IgD-negative memory B cell (primary cell): ENCODE data around the gene SLC25A17. TPM values are rescaled to one million over a fixed set of nuclear protein-coding genes. Genes with fewer than 3 reads are reported as not detected.
"Not testable (repeated sequence)": the region's sequence is repeated elsewhere in the genome, so short reads cannot be mapped to it uniquely, and the experiment has no call there.

Source experiments
- H3K27ac Mint-ChIP-seq, 3 donors: one replicate each; pipeline ENCODE4 v1.8.0; 2020 to 2022; ENCODE audit warnings: mild to moderate bottlenecking in 3 of 3, mixed read lengths in 3 of 3, moderate library complexity in 1 of 3
- H3K27me3 Mint-ChIP-seq: one replicate; pipeline ENCODE4 v1.8.0; 2021; ENCODE audit warnings: mixed read lengths
- H3K36me3 Mint-ChIP-seq: one replicate; pipeline ENCODE4 v1.8.0; 2020; ENCODE audit warnings: mild to moderate bottlenecking, mixed read lengths
- H3K4me1 Mint-ChIP-seq, 3 donors: one replicate each; pipeline ENCODE4 v1.8.0; 2020 to 2022; ENCODE audit warnings: mixed read lengths in 3 of 3, mild to moderate bottlenecking in 1 of 3
- H3K4me3 Mint-ChIP-seq, 4 donors: one replicate each; pipeline ENCODE4 v1.8.0; 2020 to 2022; ENCODE audit warnings: mild to moderate bottlenecking in 4 of 4, mixed read lengths in 4 of 4, moderate library complexity in 3 of 4
- H3K9me3 Mint-ChIP-seq, 3 donors: one replicate each; pipeline ENCODE4 v1.8.0; 2020 to 2021; ENCODE audit warnings: mixed read lengths in 3 of 3, mild to moderate bottlenecking in 1 of 3
- polyA plus RNA-seq: library from polyadenylated mRNA; unstranded; fragments of 300-500 nt; fragmentation: Illumina TruSeq; gene quantifications from one replicate; pipeline ENCODE4 v1.2.3, GENCODE V29; 2021

The SLC25A17 gene
- polyA plus RNA-seq, 1 donor from 2014 or later: 19.1 TPM

- no peak overlapping the region for H3K27ac Mint-ChIP-seq
- H3K9me3 Mint-ChIP-seq: no peaks in the 10 kb centered on the region
- peaks cover 0 to 6% (median 6%) of the 10 kb centered on the region in 3 donors for H3K4me1 Mint-ChIP-seq
- H3K36me3 Mint-ChIP-seq: peaks cover 4% of the 10 kb centered on the region
- no peak overlapping the region for H3K4me3 Mint-ChIP-seq
- H3K27me3 Mint-ChIP-seq: no peaks in the 10 kb centered on the region
These were observed 20.1 kb downstream of the SLC25A17 start for GRCh38 chr22:40799008-40799407.

DNA sequence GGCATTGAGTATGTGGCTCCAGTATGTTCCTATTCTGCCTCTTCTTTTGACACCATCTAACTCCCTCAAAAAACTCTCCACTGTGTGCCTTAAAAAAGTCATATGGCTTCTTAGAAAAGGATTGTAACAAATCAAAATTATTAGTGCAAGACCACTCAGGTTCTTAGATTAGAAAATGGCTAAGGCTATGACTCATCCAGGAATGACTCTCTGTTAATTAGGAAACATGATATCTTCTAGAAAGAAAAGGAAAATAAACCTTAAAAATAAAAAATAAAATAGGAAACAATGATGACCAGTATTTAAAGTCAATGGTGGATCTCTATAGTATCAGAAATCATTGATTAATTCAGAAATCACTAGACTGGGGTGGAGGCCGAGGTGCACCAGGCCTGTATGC lies 21.7 kb downstream of the SLC25A17 start:
- Mint-ChIP-seq H3K27me3 (no peaks in the 10 kb centered on the region), H3K4me3 (no peak overlapping the region), H3K27ac (no peak overlapping the region), H3K9me3 (no peaks in the 10 kb centered on the region), H3K4me1 (peaks cover 0 to 6% (median 4%) of the 10 kb centered on the region in 3 donors), H3K36me3 (peaks cover 9% of the 10 kb centered on the region)

DNA sequence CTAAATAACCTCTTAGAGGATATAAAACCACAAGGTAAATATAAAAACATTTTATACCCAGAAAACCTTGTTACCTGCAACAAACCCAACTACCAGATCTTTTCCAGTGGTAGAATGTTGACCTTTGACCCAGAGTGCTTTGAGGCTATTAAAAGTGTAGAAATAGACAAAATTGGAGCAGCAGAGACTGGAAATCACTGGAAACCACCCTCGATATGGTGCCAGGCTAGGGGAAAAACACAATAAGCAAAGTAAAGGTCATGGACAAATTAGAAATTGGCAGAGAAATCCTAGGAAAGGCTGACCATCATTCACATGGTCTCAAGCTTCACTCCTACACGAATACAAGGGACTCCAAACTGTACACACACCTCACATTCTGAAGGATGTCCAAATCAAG lies 26.7 kb downstream of the SLC25A17 start:
- Mint-ChIP-seq H3K9me3 (no peaks in the 10 kb centered on the region), H3K27ac (peak overlapping the region in 1 of 3 donors; percentile 47), H3K27me3 (no peaks in the 10 kb centered on the region), H3K4me1 (peaks cover 13 to 15% (median 14%) of the 10 kb centered on the region in 3 donors), H3K4me3 (no peak overlapping the region), H3K36me3 (peaks cover 26% of the 10 kb centered on the region)

DNA sequence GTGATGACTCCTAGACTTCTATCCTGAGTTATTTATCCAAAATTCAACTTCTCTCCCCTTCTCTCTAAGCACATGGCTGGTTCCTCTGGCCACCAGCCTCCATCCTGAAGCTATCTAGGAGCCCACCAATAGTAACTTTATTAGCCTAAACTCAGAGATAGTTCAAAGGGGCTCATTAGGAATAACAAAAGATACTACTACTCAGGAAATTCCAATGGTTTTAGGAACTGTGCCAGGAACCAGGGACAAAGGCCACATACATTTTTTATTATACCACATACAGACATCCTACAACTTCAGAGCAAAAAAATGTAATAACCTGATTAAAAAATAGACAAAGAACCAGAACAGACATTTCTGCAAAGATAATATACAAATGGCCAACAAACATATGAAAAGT lies 27.9 kb downstream of the SLC25A17 start:
- peaks cover 13 to 15% (median 14%) of the 10 kb centered on the region in 3 donors for H3K4me1 Mint-ChIP-seq
- peak overlapping the region in 1 of 3 donors; percentile 39 for H3K27ac Mint-ChIP-seq
- H3K4me3 Mint-ChIP-seq: no peak overlapping the region
- no peaks in the 10 kb centered on the region for H3K27me3 Mint-ChIP-seq
- peaks cover 25% of the 10 kb centered on the region for H3K36me3 Mint-ChIP-seq
- H3K9me3 Mint-ChIP-seq: no peaks in the 10 kb centered on the region

DNA sequence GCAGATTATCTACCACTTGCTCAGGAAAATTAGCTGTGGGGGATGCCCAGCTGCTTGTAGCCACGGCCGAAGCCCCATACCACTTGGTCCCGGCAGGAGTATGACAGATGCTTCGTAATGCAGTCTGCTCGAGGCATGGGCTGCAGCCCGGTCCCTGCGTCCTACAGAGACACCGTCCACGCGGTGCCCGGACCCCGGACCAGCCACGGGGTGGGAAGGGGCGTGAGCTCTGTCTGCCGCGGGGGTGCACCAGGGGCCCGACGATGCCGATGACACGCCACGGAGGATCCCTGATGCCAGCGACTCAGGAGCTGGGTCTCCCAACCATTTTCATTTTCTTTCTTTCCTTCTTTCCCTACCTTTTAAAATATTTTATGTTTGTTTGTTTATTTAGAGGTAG lies 30.0 kb downstream of the SLC25A17 start:
- Mint-ChIP-seq H3K4me3 (no peak overlapping the region), H3K27ac (no peak overlapping the region), H3K27me3 (no peaks in the 10 kb centered on the region), H3K4me1 (peaks cover 13 to 15% (median 14%) of the 10 kb centered on the region in 3 donors), H3K36me3 (peaks cover 25% of the 10 kb centered on the region), H3K9me3 (no peaks in the 10 kb centered on the region)

DNA sequence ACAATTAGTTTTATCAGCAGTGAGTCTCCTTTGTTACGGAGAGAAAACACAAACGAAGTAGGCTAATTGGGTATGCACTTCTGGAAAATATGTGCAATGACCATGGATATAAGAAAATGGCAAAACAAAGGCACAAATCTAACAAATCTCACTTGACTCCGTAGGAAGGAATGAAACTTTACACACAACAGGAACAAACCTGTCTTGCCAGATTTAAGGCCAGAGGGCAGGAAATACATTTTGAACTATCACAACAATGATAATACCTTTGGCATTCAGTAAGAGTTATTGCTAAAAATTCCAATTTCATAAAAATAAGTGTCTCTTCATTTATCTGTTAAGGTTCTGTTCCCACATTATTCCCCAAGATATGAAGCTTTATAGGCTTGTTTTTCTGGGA lies 36.6 kb downstream of the SLC25A17 start:
- Mint-ChIP-seq H3K4me1 (peaks cover 0 to 2% (median 0%) of the 10 kb centered on the region in 3 donors), H3K4me3 (no peak overlapping the region), H3K9me3 (no peaks in the 10 kb centered on the region), H3K36me3 (peaks cover 7% of the 10 kb centered on the region), H3K27ac (no peak overlapping the region), H3K27me3 (no peaks in the 10 kb centered on the region)

DNA sequence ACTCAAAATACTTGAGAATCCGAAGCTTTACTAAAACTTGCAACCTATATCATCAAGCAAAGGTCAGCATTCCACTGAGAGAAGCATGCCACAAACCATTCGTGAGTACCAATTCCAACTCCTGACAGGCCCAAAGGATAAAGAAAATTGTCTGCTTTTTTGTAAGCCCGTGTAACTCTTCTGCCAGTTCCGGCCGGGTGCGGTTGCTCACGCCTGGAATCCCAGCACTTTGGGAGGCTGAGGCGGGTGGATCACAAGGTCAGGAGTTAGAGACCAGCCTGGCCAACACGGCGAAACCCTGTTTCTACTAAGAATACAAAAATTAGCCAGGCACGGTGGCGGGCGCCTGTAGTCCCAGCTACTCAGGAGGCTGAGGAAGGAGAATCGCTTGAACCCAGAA lies 37.4 kb downstream of the SLC25A17 start:
- H3K9me3 Mint-ChIP-seq, H3K27ac Mint-ChIP-seq, H3K4me3 Mint-ChIP-seq, H3K27me3 Mint-ChIP-seq, H3K36me3 Mint-ChIP-seq, H3K4me1 Mint-ChIP-seq: not testable (repeated sequence)

- peaks cover 5% of the 10 kb centered on the region for H3K36me3 Mint-ChIP-seq
- no peaks in the 10 kb centered on the region for H3K27me3 Mint-ChIP-seq
- no peaks in the 10 kb centered on the region for H3K9me3 Mint-ChIP-seq
- H3K27ac Mint-ChIP-seq: no peak overlapping the region
- peaks cover 7 to 13% (median 11%) of the 10 kb centered on the region in 3 donors for H3K4me1 Mint-ChIP-seq
- no peak overlapping the region for H3K4me3 Mint-ChIP-seq
These were observed 49.4 kb downstream of the SLC25A17 start for GRCh38 chr22:40769761-40770160.

- no peak overlapping the region for H3K27ac Mint-ChIP-seq
- no peak overlapping the region for H3K4me3 Mint-ChIP-seq
- peaks cover 3% of the 10 kb centered on the region for H3K36me3 Mint-ChIP-seq
- peaks cover 14 to 22% (median 16%) of the 10 kb centered on the region in 3 donors for H3K4me1 Mint-ChIP-seq
- no peaks in the 10 kb centered on the region for H3K9me3 Mint-ChIP-seq
- H3K27me3 Mint-ChIP-seq: peaks cover 3% of the 10 kb centered on the region
These were observed 50.9 kb downstream of the SLC25A17 start for GRCh38 chr22:40768206-40768605.

DNA sequence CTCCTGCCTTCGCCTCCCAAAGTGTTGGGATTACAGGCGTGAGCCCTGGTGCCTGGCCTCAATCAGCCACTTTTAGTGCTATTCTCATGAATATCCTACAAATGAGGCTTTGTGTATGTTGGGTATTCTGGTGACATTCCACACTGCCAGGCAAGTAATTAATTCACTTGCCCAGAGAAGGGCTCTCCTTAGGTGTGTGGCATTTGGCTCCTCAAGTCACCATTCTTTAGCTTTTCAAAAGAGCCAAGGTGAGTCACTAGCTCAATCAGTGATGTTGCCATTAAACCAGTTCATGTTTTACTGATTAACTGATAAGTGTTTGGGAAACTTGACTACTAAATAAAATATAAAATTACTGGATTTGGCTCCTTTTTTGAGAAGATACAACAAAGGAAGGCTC lies 52.2 kb downstream of the SLC25A17 start:
- H3K27ac Mint-ChIP-seq: peak overlapping the region in 2 of 3 donors; percentile 51 to 83
- H3K4me1 Mint-ChIP-seq: peaks cover 16 to 29% (median 20%) of the 10 kb centered on the region in 3 donors
- peaks cover 3% of the 10 kb centered on the region for H3K27me3 Mint-ChIP-seq
- H3K36me3 Mint-ChIP-seq: peaks cover 3% of the 10 kb centered on the region
- no peaks in the 10 kb centered on the region for H3K9me3 Mint-ChIP-seq
- H3K4me3 Mint-ChIP-seq: no peak overlapping the region

GRCh38 chr22:40764763-40765441 lies 54.2 kb downstream of the SLC25A17 start:
- peaks cover 1% of the 10 kb centered on the region for H3K36me3 Mint-ChIP-seq
- H3K9me3 Mint-ChIP-seq: no peaks in the 10 kb centered on the region
- H3K4me1 Mint-ChIP-seq: peaks cover 22 to 31% (median 31%) of the 10 kb centered on the region in 3 donors
- H3K27me3 Mint-ChIP-seq: peaks cover 3% of the 10 kb centered on the region
- H3K27ac Mint-ChIP-seq: peak overlapping the region; percentile 28 to 94 (median 92)
- peak overlapping the region; percentile 31 to 87 (median 70) for H3K4me3 Mint-ChIP-seq

GRCh38 chr22:40759294-40759840 lies 59.8 kb downstream of the SLC25A17 start:
- Mint-ChIP-seq H3K27ac (peak overlapping the region in 1 of 3 donors; percentile 50), H3K9me3 (no peaks in the 10 kb centered on the region), H3K4me1 (peaks cover 7 to 20% (median 17%) of the 10 kb centered on the region in 3 donors), H3K36me3 (no peaks in the 10 kb centered on the region), H3K27me3 (peaks cover under 1% of the 10 kb centered on the region), H3K4me3 (peak overlapping the region in 2 of 4 donors; percentile 45 to 54)

DNA sequence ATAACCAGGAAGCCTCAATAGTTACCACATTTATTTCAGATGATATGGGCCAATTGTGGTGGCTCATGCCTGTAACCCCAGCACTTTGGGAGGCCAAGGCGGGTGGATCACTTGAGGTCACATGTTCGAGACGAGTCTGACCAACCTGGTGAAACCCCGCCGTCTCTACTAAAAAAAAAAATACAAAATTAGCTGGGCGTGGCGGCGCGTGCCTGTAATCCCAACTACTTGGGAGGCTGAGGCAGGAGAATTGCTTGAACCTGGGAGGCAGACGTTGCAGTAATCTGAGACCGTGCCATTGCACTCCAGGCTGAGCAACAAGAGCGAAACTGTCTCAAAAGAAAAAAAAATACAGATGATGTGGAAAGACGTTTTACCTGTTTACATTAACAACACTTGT lies 60.3 kb downstream of the SLC25A17 start:
- H3K27me3 Mint-ChIP-seq, H3K36me3 Mint-ChIP-seq, H3K4me3 Mint-ChIP-seq, H3K27ac Mint-ChIP-seq, H3K9me3 Mint-ChIP-seq: not testable (repeated sequence)
- H3K4me1 Mint-ChIP-seq: peaks cover 6 to 19% (median 14%) of the 10 kb centered on the region in 3 donors

DNA sequence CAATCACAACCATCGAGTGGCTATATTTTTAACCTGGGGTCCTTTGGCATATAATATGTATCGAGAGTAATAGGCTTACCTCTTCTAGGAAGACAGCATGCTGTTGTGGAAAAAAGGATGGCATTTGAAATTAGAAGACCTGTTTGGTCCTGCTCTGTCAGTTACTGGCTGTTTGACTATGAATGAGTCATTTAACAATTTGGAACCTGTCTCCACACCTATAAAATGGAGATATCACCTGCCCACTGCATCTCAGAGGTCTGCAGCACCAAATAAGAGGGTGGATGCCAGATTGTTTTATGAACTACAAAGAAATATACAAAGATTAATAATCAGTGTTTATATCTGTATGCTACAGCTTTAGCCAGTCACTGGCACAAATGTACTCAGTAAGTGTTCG lies 60.8 kb downstream of the SLC25A17 start:
- Mint-ChIP-seq H3K9me3 (no peaks in the 10 kb centered on the region), H3K4me3 (no peak overlapping the region), H3K36me3 (no peaks in the 10 kb centered on the region), H3K27me3 (no peaks in the 10 kb centered on the region), H3K4me1 (peaks cover 6 to 18% (median 13%) of the 10 kb centered on the region in 3 donors), H3K27ac (peak overlapping the region in 1 of 3 donors; percentile 50)

- H3K4me1 Mint-ChIP-seq: peaks cover 6 to 12% (median 6%) of the 10 kb centered on the region in 3 donors
- H3K27ac Mint-ChIP-seq: no peak overlapping the region
- H3K4me3 Mint-ChIP-seq: no peak overlapping the region
- H3K36me3 Mint-ChIP-seq: no peaks in the 10 kb centered on the region
- no peaks in the 10 kb centered on the region for H3K9me3 Mint-ChIP-seq
- no peaks in the 10 kb centered on the region for H3K27me3 Mint-ChIP-seq
These were observed 62.1 kb downstream of the SLC25A17 start for GRCh38 chr22:40757071-40757470.

DNA sequence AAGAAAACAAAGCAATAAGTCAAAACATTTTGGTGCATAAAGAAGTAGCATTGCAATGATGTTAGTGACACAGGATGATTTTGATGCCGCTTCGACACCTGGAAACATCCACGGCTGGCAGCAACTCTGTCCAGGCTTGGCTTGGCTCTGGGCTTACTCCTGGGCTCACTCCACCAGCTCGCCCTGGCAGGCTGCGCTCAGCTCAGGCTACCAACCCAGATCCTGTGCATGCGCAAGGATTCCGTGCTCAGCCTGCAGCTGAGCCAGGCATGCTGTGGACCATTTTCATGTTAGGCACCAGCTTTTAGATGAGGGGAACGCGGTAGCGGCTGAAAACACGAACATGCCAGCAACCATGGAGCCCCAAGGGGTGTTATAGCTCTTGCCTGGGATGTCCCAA lies 66.0 kb downstream of the SLC25A17 start:
- peaks cover 2% of the 10 kb centered on the region for H3K36me3 Mint-ChIP-seq
- H3K4me1 Mint-ChIP-seq: no peaks in the 10 kb centered on the region
- no peak overlapping the region for H3K4me3 Mint-ChIP-seq
- peaks cover 0 to 2% (median under 1%) of the 10 kb centered on the region in 3 donors for H3K9me3 Mint-ChIP-seq
- H3K27me3 Mint-ChIP-seq: peaks cover 2% of the 10 kb centered on the region
- no peak overlapping the region for H3K27ac Mint-ChIP-seq
